Lung (tissue), 12 donors: ENCODE data around the gene INO80. TPM values are rescaled to one million over a fixed set of nuclear protein-coding genes. Genes with fewer than 3 reads are reported as not detected.

ENCODE experiments used
- ATAC-seq: fragments of 200-7000 bp; cut with Tn5 transposase; one replicate; pipeline ENCODE4 v1.9.1; 2020; ENCODE audit warnings: moderate number of reproducible peaks; ENCODE audit not compliant: insufficient read depth, low FRiP score
- DNase-seq, 3 donors: peaks; one replicate each; pipeline ENCODE4 v3.0.0-alpha.2; 2013 to 2017
- H3K27ac ChIP-seq, 2 donors: one replicate each; pipeline ENCODE4 v1.5.1; 2013; ENCODE audit warnings: mild to moderate bottlenecking in 2 of 2, moderate library complexity in 2 of 2, control low read depth in 1 of 2, inconsistent platforms in 1 of 2, low read depth in 1 of 2, low read length in 1 of 2
- H3K27me3 ChIP-seq, 3 donors: one replicate each; pipeline ENCODE4 v1.5.1; 2013; ENCODE audit warnings: low read length in 2 of 3; ENCODE audit not compliant: control insufficient read depth in 3 of 3, insufficient read depth in 3 of 3
- H3K36me3 ChIP-seq, 4 donors: one replicate each; pipeline ENCODE4 v1.5.1; 2013; ENCODE audit warnings: low read length in 4 of 4, mild to moderate bottlenecking in 1 of 4, moderate library complexity in 1 of 4; ENCODE audit not compliant: control insufficient read depth in 4 of 4, insufficient read depth in 4 of 4
- H3K4me1 ChIP-seq, 5 donors: one replicate each; pipeline ENCODE4 v1.5.1; 2013; ENCODE audit warnings: low read length in 5 of 5, mild to moderate bottlenecking in 2 of 5, moderate library complexity in 1 of 5; ENCODE audit not compliant: control insufficient read depth in 5 of 5, insufficient read depth in 5 of 5
- H3K4me3 ChIP-seq: one replicate; pipeline ENCODE4 v1.5.1; 2013; ENCODE audit warnings: mild to moderate bottlenecking, control low read depth, moderate library complexity
- H3K9ac ChIP-seq, 2 donors: one replicate each; pipeline ENCODE4 v1.5.1; 2013; ENCODE audit warnings: low read length in 2 of 2, control low read depth in 1 of 2; ENCODE audit not compliant: insufficient read depth in 1 of 2
- H3K9me3 ChIP-seq, 4 donors: one replicate each; pipeline ENCODE4 v1.5.1; 2013; ENCODE audit warnings: low read length in 3 of 4, mild to moderate bottlenecking in 1 of 4, moderate library complexity in 1 of 4; ENCODE audit not compliant: control insufficient read depth in 4 of 4, insufficient read depth in 3 of 4
- WGBS, 2 donors: extraction: QIAGEN DNeasy Blood & Tissue Kit; methylation state at CpG; one replicate each; pipeline ENCODE4 v1.1.7; 2013; 5-methylcytosine and 5-hydroxymethylcytosine counted together
- polyA plus RNA-seq, 2 donors: library from polyadenylated mRNA; stranded (reverse); fragments of 200-250 nt; gene quantifications; one replicate each; pipeline ENCODE4 v1.2.1, GENCODE V29; 2013
- total RNA-seq, 2 donors: library from RNA; depleted of rRNA in 1 of 2; stranded (reverse); fragments of >200 nt in 1 of 2; gene quantifications; one replicate each; pipeline ENCODE4 v1.2.1, GENCODE V29; 2014 to 2021
- TF ChIP-seq, protein P1 (sequence below): IDR thresholded peaks from 2 replicates; pipeline ENCODE4 v1.5.1; 2012; ENCODE audit warnings: mild to moderate bottlenecking; ENCODE audit errors: control extremely low read depth, extremely low read depth
- donor health status: control.
- donor health status: control.
- donor health status: Bipolar disorder and iron deficiency.
- donor health status: healthy.
- donor health status: DM: yes; HTN: yes; CAD: no.

The INO80 gene
- total and polyA plus RNA-seq, 4 donors: 8.0 to 50.1 (median 22.9) TPM

DNA sequence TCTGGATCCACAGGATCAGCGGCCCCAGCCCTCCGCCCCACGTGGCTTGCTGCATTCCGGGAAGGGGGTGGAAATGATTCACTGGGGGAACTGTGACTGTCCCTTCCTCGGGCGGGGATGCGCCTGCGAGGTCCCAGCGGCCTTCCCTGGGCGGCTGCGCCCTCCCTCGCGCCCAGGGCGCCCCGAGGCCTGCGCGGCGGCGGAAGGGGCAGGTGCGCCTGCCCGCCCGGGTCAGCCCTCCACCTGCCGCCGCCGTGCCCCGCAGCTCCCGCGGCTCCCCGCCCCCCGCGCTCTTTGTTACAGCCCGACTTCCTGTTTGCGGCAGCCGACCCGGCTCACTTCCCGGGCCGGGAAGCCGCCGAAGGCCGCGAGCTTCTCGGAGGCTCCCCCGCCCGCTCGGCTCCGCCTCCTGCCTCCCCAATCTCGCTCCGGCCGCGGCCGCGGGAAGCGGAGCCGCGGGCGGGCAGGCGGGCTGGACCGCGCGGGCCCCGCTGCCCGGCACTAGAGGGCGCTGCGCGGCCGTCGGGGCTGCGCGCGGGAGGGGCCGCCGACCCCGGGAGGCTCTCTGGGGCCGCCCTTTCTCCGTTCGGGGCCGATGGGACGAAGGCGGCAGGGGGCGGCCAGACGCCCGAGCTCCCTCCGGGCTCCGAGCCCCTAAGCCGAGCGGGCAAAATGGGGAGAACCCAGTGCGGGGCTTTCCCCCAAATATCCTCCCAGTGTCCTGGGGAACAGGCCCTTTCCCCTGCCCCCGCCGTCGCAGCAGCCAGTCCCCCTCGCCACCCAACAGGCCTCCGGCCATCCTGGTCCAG lies 174.3 kb downstream of the INO80 start:
- ATAC-seq (peak; percentile 87), DNase-seq (peak; percentile 79 to 88 (median 83))
- Histone ChIP-seq H3K4me3 (peak overlapping the region; percentile 40), H3K27ac (peak overlapping the region; percentile 94), H3K27me3 (no peaks in the 10 kb centered on the region), H3K9me3 (no peaks in the 10 kb centered on the region), H3K9ac (peak overlapping the region; percentile 11 to 59), H3K36me3 (peaks cover 0 to 4% (median 0%) of the 10 kb centered on the region in 4 donors), H3K4me1 (peaks cover 0 to 31% (median 23%) of the 10 kb centered on the region in 5 donors)
- TF ChIP-seq, protein P1, sequence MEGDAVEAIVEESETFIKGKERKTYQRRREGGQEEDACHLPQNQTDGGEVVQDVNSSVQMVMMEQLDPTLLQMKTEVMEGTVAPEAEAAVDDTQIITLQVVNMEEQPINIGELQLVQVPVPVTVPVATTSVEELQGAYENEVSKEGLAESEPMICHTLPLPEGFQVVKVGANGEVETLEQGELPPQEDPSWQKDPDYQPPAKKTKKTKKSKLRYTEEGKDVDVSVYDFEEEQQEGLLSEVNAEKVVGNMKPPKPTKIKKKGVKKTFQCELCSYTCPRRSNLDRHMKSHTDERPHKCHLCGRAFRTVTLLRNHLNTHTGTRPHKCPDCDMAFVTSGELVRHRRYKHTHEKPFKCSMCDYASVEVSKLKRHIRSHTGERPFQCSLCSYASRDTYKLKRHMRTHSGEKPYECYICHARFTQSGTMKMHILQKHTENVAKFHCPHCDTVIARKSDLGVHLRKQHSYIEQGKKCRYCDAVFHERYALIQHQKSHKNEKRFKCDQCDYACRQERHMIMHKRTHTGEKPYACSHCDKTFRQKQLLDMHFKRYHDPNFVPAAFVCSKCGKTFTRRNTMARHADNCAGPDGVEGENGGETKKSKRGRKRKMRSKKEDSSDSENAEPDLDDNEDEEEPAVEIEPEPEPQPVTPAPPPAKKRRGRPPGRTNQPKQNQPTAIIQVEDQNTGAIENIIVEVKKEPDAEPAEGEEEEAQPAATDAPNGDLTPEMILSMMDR: peak; percentile 25
- 0 to 2% methylated on average over 25 to 92 of the region's 92 CpGs for WGBS, 2 donors

DNA sequence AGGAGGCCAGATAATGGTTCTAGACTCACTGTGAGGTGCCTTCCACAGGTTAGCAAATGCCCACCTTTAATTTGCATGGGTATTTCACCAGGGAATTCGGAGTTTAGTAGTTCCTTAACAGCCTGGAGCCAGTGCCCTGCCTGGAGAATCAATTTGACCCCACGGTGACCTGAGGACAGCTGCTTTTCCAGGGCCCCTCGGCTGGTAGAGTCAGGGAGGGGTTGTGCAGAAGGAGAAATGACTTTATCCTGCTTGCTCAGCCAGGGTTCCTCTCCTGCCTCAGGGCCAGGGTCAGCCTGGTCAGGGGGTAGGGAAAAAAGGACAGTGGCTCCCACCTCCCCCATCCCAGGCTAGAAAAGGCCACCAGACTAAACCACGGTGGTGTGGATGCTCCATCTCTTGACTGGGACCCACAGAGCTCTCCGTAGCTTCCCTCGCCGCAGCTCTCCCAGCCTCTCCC lies 175.0 kb downstream of the INO80 start:
- ATAC-seq (no peak), DNase-seq (peak in 1 of 3 donors; percentile 31)
- Histone ChIP-seq H3K9ac (peak overlapping the region in 1 of 2 donors; percentile 3), H3K27me3 (no peaks in the 10 kb centered on the region), H3K4me3 (peak overlapping the region; percentile 20), H3K27ac (peak overlapping the region; percentile 94), H3K4me1 (peaks cover 0 to 31% (median 23%) of the 10 kb centered on the region in 5 donors), H3K36me3 (peaks cover 0 to 7% (median 0%) of the 10 kb centered on the region in 4 donors), H3K9me3 (no peaks in the 10 kb centered on the region)
- TF ChIP-seq, protein P1: no peak
- WGBS, 2 donors: 18 to 25% methylated on average over 7 of the region's 7 CpGs

DNA sequence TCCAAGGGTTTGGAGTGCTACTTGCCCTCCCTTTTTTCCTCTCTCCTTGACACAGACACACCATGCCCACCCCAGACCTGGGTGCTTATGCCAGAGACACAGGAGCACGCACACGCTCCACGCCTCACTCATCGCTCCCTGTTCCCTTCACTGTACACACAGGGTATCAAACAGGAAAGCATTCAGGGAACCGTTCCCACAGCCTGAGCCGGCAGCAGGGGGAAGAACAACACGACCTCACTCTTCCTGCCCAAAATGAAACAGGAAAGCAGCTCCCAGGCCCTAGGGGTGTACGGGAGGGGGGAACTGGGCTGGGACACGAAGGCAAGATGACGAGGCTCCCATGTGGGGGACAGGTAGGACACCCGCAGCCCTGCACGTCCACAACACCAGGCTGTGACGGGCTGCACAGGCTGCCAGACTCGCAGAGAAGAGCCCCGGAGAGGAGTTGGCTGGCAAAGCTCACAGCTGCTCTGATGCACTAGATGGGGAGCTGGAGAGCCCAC lies 175.7 kb downstream of the INO80 start:
- Histone ChIP-seq H3K9me3 (no peaks in the 10 kb centered on the region), H3K9ac (no peak overlapping the region), H3K27ac (peak overlapping the region; percentile 94), H3K27me3 (no peaks in the 10 kb centered on the region), H3K4me1 (peaks cover 0 to 31% (median 23%) of the 10 kb centered on the region in 5 donors), H3K36me3 (peaks cover 0 to 8% (median 0%) of the 10 kb centered on the region in 4 donors), H3K4me3 (no peak overlapping the region)
- peak in 2 of 3 donors; percentile 41 to 49 for DNase-seq
- WGBS, 2 donors: 6 to 34% methylated on average over 15 of the region's 15 CpGs
- TF ChIP-seq, protein P1: no peak
- no peak for ATAC-seq
